Stimulated activated CD4-positive, alpha-beta T cell treated with anti-CD3 and anti-CD28 coated beads, Interleukin-2, amount 100 ng/mL, for 24 hours (primary cell): Measurements from ENCODE around the gene CAMTA1.
"Not testable (repeated sequence)": the region's sequence is repeated elsewhere in the genome, so short reads cannot be mapped to it uniquely, and the experiment has no call there.

Experiments used
- DNase-seq, 2 donors: peaks; one replicate each; pipeline ENCODE4 v3.0.0-alpha.2; 2020

The CAMTA1 gene

DNA sequence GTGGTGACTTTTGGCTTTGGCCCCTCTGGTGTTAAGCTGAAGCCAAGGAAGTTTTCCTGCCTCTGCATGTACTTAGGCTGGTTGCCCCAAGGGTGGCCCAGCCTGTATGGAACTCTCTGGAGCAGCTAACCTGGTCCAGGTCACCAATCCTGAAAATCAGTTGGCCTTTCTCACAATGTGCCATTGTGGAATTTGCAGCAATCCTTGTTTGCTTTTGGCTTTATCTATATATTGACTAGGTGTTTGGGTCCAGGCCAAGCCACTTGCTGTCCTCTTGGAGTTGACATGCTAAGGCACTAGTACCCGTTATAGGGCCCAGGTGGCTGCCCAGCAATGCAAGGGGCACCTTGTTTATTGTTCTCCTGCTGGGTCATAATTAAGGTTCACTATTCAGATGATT, 124.6 kb downstream of the CAMTA1 start:
- no peak for DNase-seq

DNA sequence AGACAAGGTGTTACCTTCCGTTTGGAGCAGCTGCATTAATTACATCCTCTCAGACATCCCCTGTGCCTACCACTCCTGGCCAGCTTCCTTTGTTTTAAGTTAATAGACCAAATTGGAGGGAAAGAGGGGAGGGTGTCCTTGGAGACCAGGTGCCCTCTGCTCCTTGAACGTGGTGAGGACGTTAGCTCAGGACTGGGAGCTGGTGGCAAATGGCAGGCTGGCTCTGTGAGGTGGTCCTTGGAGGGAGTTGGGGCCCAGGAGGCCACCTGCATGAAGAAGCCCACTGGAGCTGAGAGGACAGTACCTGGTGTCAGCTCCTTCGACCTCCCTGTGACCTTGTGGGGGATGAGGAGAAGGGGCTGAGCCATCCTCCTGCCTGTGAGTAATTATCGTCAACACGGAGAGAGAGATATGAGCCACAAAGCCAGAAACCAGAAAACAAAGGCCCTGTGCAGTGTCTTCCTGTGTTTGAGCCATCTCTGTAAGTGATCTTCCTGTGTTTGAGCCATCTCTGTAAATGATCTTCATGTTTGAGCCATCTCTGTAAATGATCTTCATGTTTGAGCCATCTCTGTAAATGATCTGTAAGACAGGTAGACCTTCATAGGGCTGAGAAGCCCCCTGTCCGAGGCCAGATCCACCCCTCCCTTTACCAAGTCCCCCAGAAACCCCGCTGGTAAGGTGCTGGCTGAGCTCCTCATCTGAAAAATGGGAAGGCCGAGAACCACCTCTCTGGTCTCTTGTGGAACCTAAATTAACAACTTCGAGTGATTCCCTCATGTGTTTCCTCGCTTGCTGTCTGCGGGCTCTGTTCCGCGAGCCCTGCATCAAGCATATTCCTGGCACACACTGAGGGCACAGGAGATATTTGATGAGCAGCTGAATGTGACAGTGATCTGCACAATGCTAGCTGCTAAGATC, 126.0 kb downstream of the CAMTA1 start:
- DNase-seq = no peak

DNA sequence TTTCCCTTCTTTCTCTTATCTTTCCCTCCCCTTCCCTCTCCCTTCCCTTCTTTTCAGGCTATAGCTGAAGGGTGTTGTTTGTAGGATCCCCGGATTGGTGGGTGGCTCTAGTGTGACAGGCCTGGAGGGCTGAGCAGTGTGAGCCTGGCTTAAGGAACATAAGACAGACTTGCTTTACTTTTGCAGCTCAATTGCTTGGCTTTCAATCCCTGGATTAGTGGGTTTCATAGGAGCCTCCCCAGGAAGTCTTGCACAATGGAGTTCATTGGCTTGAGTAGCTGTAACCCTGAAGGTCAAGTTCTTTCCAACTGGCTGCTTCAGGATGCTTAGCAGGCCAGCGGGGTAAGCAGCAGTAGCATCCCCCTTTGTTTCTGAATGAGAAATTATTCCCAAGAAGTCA, 126.7 kb downstream of the CAMTA1 start:
- no peak for DNase-seq

DNA sequence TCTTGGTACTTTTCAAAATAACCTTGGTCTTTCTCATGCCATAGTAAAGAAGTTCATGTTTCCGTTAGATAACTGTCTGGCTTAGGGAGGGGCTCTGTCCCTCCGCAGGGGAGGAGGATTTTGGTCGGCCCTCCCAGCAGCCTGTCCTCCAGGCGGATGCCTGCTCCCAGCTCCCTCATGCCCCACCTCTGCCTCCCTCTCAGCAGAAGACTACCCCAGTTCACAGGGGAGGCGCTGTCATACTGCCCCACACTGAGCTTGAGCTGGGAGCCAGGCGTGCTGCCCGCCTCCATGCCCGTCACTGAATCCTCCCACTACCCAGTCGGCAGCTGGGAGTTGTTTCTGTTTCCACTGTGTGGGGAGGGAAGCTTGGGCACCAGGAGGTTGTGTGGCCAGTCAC, 127.3 kb downstream of the CAMTA1 start:
- no peak for DNase-seq

DNA sequence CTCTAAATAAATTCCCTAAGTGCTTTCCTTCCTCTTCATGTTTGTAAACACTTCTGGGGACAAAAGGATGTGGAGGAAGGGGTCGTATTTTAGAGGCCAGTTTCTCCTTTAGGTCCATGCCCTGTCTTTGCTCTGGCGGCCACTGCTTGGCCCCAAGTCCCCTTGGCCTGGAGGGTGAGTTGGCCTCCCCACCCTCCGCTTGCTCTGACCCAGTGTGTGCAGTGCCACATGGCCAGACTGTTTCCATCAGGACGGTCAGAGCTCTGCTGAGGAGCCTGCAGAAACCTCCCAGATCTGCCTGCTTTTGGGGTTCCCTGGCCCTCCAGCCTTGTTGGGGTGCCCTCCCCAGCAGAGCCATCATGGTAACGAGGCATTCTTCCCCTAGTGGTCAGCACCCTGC, 127.8 kb downstream of the CAMTA1 start:
- DNase-seq = no peak

DNA sequence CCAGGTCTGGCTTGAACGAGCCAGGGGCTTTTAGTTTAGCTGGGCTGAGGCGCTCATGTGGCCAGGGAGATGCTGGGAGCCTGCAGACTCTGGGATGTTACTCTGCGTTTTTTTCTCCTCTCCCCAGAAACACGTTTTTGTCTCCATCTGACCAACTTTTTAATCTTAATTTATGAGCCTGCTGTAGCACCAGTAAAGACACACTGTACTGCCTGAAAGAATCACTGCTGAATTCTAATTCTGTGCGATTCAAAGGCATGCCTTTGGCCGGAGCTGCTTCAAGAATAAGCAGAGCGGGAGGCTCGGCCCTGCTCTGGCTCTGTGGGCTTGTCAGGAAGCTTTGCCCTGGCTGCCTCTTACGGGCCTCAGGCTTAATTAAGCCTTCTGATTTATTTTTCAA, 129.5 kb downstream of the CAMTA1 start:
- DNase-seq = no peak

DNA sequence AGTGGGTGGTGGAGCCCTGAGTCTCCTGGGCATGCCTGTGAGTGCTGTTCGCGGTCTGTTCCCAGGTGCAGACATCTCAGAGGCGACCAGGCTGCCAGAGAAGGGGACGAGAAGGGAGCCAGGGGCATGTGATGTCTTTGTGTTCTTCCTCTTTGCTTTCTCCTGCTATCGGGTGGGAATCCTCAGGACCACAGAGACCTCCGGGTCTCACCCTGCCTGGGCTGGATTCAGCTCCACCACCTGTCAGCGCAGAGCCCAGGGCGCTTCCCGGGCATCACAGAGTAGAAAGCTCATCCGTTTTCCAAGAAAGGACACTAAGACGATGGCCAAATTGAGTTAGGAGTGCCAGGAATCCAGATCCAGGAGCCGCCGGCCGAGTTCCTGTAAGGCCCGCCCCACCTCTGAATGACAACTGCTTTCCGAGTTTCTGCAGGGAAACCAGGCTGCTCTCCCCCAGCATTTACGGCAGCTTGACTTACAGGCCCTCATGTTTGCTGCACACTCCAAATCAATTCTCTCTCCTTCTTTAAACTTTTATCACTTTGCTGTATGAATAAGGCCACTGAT, 130.8 kb downstream of the CAMTA1 start:
- DNase-seq = no peak

DNA sequence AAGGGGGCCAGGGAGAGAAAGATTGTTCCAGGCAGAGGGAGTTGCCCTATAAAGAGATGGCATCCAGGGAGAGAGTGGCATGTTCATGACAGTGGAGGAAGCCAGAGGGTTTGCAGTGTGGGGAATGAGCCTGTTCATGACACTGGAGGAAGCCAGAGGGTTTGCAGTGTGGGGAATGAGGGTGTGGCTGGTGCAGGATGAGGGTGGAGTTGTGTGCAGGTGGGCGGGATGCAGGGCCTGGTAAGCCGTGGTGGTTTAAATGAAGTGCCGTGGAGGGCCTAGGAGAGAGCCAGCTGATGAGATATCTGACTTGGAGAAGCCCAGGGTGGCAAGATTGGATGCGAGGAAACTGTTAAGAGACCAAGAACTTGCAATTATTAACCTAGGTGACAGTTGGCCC, 131.8 kb downstream of the CAMTA1 start:
- no peak for DNase-seq

DNA sequence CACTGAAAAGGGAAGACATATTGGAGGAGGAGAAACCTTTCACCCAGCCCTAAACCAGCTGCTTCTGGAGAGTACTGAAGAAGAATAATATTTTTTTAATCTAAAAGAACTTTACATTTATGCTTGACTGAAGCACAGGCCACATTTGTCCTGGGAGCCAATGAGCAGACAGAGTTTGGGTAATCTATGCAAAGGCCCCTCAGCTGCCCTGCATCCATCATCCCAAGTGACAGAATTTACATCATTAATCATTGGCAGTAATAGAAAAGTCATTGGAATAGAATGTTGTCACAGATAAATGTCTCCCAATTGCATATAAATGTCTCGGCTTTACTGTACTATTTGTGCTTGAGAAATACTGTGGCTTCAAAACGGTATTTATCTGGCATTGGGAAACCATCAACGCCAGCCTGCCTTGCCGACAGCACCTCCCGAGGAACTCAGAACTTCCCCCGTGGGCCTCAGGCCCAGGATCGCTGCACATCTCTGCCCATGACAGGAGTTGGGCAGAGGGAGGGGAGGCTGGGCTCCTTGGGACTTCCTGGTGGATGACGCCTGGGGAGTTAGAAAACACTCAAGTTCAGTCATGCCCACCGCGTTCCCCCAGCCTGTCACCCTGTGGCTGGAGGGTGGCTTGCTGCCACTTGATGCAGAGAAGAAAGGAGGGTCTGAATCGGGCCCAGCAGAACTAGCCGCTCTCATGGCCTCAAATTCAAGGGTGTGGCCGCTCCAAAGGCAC, 133.1 kb downstream of the CAMTA1 start:
- DNase-seq = no peak

DNA sequence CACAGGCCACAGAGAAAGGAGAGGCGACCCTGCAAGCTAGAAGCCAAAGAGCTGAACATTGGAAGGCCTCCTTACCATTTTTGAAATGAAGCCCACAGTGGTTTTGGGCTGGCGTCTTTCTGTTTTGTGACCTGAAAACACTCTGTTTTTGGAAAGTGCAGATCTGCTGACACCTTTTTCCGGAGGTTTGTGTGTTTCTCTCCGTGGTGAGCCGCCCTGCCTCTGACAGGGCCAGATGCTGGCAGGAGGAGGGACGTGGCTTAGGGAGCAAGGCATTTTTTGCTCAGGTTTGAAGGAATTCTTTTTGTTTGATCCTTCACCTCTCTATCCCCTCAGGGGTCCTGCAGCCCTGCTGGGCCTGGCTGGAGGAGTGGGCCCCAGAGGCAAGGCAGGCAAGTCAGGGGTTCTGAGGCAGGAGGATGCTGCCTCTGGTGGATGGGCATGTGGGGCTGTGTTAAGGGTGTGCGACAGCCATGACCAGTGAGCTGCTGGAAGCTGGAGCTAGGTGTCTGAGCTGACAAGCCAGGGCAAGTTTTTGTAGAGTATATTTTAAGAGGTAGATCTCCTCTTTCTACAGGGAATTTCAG, 133.8 kb downstream of the CAMTA1 start:
- no peak for DNase-seq

DNA sequence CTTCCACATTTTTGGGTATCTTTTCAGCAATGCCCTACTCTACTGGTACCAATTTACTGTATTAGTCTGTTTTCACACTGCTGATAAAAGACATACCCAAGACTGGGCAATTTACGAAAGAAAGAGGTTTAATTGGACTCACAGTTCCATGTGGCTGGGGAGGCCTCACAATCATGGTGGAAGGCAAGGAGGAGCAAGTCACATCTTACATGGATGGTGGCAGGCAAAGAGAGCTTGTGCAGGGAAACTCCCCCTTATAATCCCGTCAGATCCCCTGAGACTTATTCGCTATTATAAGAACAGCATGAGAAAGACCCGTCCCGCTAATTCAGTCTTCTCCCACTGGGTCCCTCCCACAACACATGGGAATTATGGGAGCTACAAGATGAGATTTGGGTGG, 136.3 kb downstream of the CAMTA1 start:
- DNase-seq = not testable (repeated sequence)

DNA sequence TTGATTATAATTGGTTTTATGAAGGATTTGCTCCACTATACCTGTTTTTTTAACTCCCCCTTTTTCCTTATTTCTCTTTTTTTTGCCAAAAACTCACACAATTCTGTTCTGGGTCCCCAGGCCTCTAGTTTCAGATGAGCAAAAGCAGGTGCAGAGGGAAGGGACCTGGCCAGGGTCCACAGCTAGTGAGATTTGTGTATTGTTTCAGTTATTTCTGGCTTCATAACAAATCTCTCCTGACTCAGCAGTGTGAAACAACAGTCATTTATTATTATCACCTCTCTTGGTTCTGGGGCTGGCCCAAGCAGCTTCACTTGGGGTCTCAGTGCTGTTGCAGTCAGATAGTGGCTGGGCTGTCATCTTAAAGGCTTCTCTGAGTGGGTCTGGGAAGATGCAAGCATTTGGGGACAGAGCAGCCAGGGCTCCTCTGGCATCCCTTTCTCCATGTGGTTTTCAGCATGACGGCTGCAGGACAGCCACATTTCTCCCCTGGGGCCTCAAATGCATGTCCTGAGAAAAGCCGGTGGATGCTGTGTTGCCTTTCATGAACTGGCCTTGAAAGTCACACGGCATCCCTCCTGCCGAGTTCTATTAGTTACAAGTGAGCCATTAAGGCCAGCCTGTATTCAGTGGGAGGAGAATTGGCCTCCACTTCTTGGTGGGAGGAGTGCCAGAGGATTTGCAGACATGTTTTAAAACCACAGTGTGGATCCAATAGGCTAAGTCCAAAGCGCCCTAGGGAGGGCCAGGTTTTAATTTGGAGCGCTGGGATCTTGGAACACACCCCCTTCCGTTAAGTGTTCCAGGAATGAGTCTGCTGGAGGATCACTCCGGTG, 137.1 kb downstream of the CAMTA1 start:
- DNase-seq = no peak

DNA sequence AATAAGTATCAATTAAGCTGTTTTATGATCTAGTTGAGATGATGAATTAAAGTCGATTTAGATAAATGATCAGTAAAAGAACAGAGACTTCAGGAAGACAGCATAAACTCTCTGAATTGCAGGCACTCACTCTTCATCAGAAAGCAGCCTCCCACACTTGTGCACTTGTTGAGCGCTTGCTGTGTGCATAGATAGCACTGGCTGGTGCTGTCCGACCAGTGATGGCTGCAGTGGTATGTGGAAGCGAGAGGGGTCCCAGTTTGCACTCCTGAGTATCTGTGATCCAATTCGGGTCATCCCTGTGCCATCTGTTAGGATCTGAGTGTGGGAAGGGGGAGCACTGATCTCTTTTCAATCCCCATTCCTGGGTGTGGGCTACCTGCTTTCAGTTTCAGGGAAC, 137.8 kb downstream of the CAMTA1 start:
- no peak for DNase-seq

DNA sequence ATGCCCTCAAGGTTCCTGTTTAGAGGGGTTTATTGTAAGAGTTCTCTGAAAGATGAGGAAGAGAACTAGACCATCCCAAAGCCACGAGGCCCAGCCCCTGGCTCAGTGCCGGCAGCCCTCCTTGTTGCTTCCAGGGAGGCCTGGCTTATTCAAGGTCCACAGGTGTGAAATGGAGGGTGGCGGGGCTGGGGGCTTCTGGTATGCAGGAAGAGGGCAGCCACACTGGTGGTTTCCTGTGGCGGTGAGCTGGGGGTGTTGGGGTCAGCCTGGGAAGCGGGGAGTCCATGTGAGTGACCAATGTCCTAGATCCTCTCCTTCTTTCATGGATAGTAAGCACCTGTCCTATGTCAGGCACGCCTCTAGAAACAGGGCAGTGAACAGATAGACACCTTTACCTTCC, 138.2 kb downstream of the CAMTA1 start:
- DNase-seq = no peak

DNA sequence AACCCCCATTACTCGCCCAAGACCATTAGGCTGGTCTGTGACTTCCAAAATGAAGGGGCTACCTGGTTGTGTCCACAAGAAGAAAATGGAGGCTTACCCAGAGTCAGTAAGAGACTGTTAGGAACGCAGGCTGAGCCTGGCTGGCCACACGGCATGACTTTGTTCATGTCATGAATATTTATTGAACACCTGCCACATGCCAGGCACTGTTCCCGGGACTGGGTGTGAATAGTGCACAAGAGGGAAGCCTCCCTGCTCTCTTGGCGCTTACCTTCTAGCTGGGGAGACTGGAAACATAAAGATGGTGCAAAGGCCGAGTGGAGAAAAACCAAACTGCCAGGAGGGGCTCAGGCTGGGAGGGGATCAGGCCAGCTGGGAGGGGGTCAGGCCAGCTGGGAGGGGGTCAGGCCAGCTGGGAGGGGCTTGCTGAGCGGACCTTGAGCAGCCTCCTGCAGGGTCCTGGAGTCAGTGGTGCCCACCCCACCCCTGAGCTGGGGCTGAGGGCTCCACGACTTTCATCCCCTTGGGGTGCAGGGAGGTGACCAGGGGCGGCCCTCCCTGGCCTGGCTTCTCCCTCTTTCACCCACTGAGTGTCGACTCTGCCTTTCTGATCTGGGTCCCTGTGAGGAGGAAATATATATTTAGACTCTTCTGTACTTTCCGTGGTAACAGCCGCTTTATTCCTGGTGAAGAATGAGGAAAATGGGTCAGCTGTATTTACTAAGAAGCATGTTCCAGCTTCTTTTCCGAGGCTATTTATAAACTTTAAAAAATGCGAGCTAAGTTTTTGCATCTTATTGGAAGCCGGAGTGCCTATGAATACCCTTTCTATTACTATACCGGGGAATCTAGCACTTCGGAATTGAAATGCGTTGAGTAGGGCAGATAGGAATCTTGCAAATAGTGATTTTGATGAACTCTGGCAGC, 139.0 kb downstream of the CAMTA1 start:
- DNase-seq = no peak

DNA sequence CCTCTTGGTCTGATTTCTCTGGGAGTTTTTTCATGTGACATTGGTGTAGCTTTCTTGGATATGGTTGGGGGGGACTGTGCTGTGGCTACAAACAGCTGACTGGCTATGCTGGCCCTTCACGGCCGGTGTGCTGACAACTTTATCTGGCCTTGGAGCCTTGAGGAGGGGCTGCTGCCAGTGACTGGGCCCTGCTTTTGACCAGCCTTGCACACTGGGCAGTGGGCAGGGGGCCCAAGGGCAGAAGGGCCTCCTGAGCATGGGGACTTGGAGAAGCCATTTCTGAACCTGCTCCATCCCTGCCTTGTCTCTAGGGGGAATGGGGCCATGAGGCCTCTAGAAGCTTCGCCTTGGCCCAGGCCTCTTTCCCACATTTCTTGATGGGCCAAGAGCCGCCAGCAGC, 139.6 kb downstream of the CAMTA1 start:
- no peak for DNase-seq

DNA sequence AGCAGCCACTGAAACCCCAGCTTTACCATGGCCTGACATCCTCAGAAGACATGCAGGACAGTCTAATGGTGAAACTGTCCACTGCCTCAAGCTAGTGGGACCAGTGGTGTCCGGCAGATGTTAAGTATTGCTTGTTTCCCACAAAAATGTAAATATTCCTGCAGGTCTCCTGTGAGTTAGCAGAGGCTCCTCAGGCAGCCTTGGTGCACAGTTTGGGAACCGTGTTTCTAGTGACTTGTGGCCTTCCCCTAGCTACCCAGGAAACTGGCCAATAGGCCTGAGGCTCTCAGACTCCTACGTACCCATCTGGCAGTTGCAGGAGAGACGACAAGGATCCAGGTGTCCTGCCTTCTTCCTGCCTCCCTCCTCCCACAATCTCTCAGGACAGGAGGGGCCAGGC, 142.4 kb downstream of the CAMTA1 start:
- DNase-seq = no peak

DNA sequence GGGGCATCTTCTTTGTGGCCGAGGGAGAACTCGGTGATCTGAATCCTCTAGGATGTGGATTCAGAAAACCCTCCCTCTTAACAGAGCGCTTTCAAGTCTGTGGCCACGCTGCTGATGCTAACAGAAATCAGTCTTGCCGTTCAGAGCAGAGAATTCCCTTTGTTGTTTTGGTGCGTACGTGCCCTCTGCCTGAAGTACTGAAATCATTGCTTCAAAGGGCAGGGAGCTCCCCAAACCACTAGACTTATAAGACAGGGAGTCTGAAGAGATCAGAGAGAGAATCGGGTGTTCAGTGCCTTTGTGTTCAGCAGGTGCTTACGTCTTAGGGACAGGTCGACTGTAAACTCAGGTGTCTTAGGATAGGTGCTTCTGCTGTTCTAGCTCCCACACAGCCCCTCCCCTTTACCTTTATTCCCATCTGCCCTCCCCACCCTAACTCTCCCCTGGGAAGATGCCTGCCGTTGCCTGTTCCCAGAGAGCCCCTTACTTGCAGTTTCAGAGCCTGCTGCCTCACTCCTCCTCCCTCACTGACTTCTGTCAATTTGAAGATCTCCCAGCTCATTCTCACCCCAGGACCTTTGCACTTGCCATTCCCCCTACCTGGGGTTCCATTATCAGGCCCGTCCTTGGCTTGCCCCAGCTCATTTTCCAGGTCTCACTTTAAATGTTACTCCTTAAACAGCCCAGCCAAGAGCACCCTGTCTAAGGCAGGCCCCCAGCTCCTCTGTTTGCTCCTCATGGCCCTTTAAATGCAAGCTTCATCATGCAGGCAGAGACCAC, 143.0 kb downstream of the CAMTA1 start:
- DNase-seq = no peak

DNA sequence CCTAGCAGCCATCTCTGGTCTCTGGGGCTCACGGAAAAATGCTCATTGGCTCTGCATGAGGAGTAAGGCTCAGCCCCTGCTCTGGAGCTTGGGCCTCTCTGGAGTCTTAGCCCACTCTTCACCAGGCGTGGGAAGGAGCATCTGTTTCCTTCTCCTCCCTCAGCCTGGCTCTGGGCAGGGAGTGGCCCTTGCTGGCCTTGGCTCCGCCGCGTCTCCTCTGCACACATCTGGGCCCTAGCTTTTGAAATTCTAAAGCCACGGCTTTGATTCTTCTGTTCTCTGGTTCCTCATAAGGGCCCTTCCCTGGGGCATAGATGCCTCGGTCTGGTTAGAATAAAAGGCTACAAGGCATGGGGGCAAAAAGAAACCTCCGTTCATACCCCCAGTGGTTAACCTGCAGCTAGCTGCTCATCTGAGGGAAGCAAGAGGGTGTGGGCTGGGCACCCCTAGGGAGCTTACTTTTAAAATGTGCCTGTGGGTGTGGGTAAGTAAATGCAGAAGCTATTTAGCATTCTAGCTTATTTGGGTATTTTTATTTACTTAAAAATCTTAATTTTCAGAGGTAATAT, 145.6 kb downstream of the CAMTA1 start:
- DNase-seq = no peak

DNA sequence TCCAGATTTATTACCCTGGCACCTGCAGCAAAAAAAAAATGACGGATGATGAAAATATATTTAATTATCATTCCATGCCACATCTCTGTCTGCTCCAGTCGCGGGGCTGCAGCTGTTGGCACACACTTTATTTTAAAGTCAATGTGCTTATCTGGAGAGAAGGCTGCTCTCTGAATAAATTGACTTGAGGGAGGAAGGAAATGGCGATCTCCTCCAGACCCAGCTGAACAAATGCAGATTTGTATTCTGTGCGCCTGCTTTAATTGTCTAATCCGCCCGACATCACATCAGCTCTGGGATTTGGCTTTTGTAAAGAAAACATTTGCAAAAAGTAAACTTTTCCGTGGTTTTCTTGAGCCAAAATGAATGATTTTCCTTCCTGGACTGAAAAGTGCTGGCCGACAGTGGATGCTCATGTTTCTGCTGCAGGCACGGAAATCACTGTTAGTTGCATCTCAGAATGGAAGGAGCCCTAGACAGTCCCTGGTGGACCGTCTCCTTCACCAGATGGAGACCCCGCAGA, 150.2 kb downstream of the CAMTA1 start:
- DNase-seq = no peak
